GM18873 (cell line): ENCODE results near the gene HS3ST1.
A peak's percentile ranks its signal among the peaks of the same experiment; 100 is the strongest.
"Not testable (repeated sequence)": the region's sequence is repeated elsewhere in the genome, so short reads cannot be mapped to it uniquely, and the experiment has no call there.

Source experiments
- ATAC-seq: cut with Tn5 transposase; IDR thresholded peaks from one replicate; pipeline ENCODE4 v1.9.1; 2021; ENCODE audit warnings: mild to moderate bottlenecking, moderate library complexity, moderate number of reproducible peaks; ENCODE audit not compliant: unreplicated experiment, low FRiP score

Gene HS3ST1

DNA sequence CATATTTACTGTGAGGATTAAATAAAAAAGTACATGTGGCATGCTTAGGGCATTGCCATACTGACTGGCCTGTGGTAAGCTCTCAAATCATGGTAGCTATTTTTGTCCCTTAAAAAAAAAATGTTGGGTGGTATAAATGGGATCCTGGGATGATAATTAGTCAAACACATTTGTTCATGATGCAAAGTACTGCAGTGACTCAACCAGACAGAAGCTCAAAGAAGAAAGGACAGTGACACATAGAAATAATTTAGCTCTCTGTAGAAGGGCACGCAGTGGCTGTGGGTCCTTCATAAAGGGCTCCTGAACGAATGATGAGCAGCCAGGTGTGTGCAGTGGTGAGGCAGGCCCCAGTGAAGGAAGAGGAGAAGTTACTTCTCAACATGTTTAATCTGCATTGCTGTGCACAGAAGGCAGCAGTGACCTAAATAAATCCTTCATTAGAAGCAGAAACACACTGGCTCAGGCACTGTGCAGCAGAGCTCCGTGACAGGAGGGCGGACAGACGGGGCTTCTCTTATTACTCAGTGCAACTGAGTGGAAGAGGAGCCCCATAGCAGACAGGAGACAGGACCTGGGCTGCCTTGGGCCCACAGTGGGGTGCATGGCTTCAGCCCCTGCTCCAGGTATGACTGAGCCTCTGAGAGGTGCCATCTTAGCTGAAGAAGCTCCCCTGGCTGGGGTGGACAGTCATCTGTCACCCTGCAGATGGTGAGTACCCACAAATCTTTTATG lies 20.3 kb downstream of the HS3ST1 start:
- no peak for ATAC-seq

DNA sequence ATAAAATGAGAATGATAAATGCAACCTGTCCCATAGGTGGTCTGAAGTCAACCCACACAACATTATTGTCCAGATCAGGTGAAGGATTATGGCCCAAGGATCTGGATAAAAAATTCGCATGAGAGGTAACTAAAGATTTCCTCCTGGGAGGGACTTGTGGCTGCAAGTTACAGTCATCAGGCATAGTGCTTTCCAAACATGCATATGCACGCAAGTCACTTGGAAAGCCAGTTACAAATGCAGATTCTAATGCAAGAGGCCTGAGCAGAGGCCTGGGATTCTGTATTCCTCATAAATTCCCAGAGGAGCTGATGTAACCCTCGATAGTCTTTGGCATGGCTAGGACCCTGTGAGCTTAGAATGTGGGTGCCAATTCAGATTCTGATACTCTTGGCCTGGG lies 21.1 kb downstream of the HS3ST1 start:
- ATAC-seq = no peak

DNA sequence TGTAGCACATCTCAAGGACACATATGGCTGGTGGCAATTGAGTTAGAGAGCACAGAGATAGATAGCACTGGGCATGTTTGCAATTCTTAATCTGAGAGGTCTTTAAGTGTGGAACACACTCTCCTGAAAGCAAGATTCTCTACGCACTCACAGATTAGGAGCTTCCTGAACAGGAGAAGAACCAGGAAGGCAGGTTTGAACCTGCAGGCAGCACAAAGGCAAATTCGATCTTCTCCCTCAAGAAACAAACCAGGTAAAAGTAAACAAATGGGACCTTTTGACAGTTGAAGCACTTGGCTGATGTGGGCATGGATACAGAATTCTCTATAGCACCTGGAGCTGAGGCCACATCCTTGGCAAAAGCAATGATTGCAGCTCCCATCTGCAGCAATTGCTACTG lies 24.3 kb downstream of the HS3ST1 start:
- no peak for ATAC-seq

DNA sequence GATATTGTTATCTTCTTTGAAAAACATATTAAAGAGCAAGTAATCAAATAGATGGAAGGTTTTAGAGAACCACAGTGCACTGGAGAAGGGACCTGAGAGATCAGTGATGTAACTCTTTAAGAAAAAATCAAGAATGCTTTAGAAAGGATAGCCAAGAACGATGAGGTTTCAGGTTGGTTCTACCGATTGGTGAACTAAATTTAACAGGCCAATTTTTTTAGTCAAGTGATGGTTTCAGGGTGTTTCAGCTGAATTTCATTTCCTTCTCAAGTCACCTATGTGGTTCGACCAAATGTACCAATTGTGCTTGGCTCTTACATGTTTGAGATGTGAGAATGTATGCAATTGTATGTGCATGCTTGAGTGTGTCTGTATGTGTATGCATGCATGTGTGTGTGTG lies 26.5 kb downstream of the HS3ST1 start:
- no peak for ATAC-seq

- no peak for ATAC-seq
Observed at GRCh38 chr4:11399461-11399971, 29.2 kb downstream of the HS3ST1 start.

DNA sequence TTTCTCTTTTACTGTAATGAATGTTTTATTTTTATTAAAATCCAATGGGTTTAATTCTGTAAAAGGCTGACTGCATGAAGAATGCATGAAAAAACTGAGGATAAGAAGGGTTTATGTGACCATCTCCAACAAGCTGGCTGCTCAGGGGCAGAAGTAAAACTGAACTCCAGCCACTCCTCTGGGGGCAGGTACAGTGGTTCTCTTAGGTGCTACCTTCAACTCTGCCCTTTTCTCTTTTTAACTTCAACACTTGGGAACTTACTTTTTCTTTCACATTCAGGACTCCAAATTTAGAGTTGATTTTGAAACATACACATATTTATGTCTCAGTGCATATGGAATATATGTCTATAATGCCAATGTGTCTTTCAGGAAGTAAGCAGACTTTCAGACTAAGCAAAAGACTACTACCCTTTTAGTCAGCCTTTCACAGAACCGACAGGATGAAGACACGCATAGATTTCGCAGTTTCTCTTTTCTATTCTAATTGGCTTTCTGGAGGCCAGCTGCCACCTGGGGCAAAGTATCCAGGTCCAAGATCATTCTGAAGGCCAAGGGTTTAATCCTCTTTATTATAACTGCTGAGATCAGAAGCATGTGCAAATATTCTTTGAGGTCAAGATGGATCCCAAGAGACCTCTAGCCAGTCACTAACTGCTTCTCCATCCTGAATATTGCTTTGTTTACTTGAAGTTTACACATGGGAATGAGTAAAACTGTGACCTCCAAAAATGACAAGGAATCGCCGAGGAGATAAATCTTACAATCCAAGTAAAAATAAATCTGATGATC lies 30.7 kb downstream of the HS3ST1 start:
- ATAC-seq = peak; percentile 51

GRCh38 chr4:11397146-11397545 lies 31.5 kb downstream of the HS3ST1 start:
- ATAC-seq = no peak

GRCh38 chr4:11393551-11393950 lies 35.1 kb downstream of the HS3ST1 start:
- no peak for ATAC-seq

DNA sequence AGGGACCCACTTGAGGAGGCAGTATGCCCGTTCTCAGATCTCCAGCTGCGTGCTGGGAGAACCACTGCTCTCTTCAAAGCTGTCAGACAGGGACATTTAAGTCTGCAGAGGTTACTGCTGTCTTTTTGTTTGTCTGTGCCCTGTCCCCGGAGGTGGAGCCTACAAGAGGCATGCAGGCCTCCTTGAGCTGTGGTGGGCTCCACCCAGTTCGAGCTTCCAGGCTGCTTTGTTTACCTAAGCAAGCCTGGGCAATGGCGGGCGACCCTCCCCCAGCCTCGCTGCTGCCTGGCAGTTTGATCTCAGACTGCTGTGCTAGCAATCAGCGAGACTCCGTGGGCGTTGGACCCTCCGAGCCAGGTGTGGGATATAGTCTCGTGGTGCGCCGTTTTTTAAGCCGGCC lies 44.6 kb downstream of the HS3ST1 start:
- ATAC-seq = not testable (repeated sequence)

DNA sequence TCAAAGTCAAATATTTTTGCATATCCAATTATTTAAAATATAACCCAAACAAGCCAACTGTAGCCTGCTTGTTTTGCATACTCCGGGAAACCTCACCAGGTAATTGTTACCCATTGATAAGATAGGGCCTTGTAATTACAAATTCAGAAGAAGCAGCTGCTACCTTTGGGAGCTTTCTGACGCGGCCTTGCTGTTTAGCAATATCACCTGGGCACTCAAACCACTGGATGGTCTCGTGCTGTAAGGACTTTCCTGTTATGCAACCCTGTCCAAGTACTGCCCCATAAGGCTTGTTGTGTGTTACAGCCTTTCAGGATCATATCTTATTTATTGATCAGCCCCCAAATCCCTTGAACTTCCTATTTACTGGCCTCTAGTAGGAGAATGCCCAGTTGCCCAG lies 52.1 kb downstream of the HS3ST1 start:
- no peak for ATAC-seq

DNA sequence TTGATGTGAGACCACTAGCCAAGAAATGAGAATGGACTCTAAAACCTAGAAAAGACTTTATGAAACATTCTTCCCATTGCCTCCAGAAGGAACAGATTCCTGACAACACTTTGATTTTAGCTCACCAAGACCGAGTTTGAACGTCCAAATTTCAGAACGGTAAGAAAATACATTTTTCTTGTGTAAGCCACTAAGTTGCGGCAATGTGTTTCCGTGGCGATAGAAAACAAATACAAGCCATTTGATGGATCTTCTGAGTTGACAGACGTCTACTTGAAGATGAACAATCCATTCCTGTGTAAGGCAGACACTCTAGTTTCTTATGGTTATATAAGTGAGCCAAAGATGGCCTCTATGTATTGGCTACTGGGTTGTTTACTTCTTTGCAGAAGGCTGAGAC lies 52.5 kb downstream of the HS3ST1 start:
- ATAC-seq = no peak

GRCh38 chr4:11368701-11369115 lies 60.0 kb downstream of the HS3ST1 start:
- ATAC-seq = no peak

DNA sequence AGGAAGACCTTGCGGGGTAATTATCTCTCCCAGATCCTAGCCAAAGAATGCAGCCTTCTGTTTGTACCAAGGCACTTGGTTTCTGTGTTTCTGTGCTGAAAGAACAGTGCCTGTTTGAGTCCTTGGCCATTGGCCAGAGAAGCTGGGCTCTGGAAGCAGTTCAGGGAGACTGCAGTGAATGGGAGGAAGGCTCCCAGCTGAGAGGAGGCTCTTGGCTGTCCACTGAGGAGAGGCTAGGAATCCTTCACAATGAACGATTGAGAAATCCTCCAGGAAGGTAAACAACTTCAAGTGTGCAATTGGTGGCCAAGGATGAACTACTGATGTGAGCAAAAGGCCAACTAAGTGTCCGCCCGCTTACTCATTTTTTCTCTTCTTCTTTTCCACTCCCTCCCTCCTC lies 61.3 kb downstream of the HS3ST1 start:
- ATAC-seq = no peak

DNA sequence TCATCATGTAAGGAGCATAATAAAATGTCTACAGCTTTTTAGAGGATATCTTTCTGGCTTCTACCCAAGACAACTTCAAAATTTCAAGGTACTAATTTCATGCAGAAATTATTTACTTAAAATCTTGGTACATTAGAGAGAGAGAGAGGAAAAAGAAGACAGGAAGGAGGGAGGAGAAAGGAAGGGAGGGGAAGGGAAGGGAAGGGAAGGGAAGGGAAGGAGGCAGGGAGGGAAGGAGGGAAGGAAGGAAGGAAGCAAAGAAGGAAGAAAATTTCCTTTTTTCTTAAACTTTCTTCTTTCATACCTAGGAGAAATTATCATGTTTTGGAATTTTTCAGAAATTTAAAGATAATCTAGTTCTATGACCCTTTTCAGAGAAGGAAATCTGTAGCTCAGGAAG lies 61.8 kb downstream of the HS3ST1 start:
- ATAC-seq = no peak

DNA sequence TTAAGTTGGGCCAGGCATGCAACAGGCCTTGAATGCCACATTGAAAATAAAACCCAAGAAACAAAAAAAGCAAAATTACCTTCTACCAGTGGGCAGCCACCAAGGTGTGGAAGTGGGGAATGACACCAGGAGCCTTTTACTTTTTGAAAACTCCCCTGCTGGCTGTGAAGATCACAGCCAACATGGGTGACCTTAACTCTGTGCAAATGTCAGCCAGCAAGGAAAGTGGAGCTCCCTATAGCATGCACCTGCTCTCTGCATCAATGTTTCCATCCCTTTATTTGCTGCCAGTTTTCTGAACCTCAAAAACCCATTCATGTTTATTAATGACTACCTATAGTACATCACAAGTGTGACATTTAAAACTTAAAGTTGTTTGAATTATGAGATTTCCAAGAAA lies 63.7 kb downstream of the HS3ST1 start:
- no peak for ATAC-seq

GRCh38 chr4:11359591-11359990 lies 69.1 kb downstream of the HS3ST1 start:
- no peak for ATAC-seq

DNA sequence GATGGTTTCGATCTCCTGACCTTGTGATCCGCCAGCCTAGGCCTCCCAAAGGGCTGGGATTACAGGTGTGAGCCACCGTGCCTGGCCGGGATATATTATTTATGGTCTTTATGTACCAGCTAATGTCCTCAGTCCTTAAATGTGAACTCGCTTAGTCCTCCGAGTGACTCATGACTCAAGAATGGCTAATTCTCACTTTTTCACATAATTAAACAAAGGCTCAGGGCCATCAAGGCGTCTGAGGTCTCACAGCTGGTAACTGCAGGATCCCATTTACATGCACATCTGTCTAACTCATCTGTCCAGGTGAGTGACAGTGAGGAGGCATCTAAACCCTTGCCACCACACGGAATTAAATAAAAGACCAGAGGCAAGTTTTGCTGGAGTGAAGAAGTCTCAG lies 73.5 kb downstream of the HS3ST1 start:
- no peak for ATAC-seq

- no peak for ATAC-seq
Observed at GRCh38 chr4:11354531-11354930, 74.2 kb downstream of the HS3ST1 start.

DNA sequence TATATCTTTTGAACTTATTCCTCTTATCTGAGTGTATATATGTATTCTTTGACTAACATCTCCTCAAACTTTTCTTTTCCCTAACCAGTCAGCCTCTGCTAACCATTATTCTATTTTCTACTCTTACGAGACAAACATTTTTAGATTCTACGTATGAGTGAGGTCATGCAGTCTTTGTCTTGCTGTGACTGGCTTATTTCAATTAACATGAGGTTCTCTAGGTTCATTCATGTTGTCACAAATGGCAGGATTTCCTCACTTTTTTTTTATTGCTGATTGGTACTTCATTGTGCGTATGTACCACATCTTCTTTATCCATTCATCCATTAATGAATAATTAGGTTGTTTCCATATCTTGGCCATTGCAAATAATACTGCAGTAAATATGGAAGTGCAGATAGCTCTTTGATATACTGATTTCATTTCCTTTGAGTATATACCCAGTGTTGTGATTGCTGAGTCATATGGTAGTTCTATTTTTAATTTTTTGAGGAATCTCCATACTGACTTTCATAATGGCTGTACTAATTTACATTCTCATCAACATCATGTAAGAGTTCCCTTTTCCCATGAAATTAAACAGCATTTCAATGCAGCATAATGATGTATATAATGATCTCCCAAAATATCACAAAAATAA lies 80.1 kb downstream of the HS3ST1 start:
- no peak for ATAC-seq

DNA sequence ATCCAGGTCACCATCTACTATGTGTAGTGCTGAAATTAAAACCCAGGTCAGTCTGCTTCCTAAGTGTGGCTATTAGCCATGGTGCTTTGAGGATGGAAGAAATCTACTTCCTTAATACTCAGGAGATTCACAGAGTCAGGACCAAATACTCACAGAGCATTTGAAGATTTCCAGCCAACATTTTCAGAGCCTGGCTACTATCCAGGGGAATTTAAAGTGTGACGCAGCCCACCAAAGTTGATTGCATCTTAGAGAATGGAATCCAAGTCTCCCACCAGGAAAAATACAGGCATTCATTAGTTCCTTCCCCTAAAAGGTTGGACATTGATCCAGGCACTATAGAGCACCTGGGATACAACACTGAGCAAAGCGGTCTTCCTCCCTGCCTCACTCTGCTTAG lies 83.8 kb downstream of the HS3ST1 start:
- ATAC-seq = no peak

DNA sequence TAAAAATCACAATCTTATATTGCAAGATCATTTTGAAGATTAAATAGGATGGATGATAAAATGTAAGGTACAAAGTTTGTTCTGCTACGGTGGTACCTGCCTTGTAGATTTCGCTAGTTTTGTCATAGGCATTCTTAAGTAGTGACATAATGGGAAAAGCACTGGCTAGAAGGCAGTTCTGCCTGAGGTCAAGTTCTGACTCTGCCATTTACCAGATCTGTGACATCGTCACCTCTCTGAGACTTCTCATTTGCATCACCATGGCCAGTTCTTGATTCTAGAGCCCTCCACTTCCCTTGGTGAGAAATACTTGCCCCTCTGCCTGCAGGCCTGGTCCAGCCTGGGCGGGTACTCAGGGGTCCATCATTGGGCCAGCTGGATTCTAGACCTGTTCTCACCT lies 85.2 kb downstream of the HS3ST1 start:
- ATAC-seq = no peak
